SK-N-SH treated with all-trans-retinoic acid at 6 μM for 48 hours (cell line): ENCODE results near the gene FCER2.
"Not testable (repeated sequence)": the region's sequence is repeated elsewhere in the genome, so short reads cannot be mapped to it uniquely, and the experiment has no call there.

Experiments used
- ATAC-seq: fragments of 200-7000 bp; cut with Tn5 transposase; 3 replicates; pipeline ENCODE4 v1.9.1; 2020; ENCODE audit warnings: mild to moderate bottlenecking, moderate library complexity
- ARNTL ChIP-seq: fragments of 450-650 bp; formaldehyde crosslinking; IDR thresholded peaks from 2 replicates; pipeline ENCODE4 v1.5.0; 2020; ENCODE audit warnings: low read depth, mild to moderate bottlenecking, moderate library complexity, borderline replicate concordance
- CREB5 ChIP-seq: fragments of 250-450 bp; sonication (Bioruptor Pico); IDR thresholded peaks from 2 replicates; pipeline ENCODE4 v1.5.1; 2020; ENCODE audit warnings: low read depth, mild to moderate bottlenecking, moderate library complexity
- CSDC2 ChIP-seq: fragments of 250-450 bp; sonication (Bioruptor Pico); IDR thresholded peaks from 2 replicates; pipeline ENCODE4 v1.5.0; 2020; ENCODE audit warnings: mild to moderate bottlenecking, moderate library complexity
- ESRRG ChIP-seq: fragments of 250-450 bp; sonication (Bioruptor Pico); IDR thresholded peaks from 2 replicates; pipeline ENCODE4 v1.6.1; 2021; ENCODE audit warnings: mild to moderate bottlenecking
- GLIS3 ChIP-seq: fragments of 250-450 bp; sonication (Bioruptor Pico); IDR thresholded peaks from 2 replicates; pipeline ENCODE4 v1.5.0; 2020; ENCODE audit warnings: mild to moderate bottlenecking, moderate library complexity
- ISL1 ChIP-seq: fragments of 250-450 bp; sonication (Bioruptor Pico); IDR thresholded peaks from 2 replicates; pipeline ENCODE4 v2.1.2; 2022; ENCODE audit warnings: mild to moderate bottlenecking, moderate library complexity
- OSR1 ChIP-seq: fragments of 250-450 bp; sonication (Bioruptor Pico); IDR thresholded peaks from 2 replicates; pipeline ENCODE4 v1.8.0; 2022; ENCODE audit warnings: moderate library complexity, mild to moderate bottlenecking, inconsistent platforms
- PATZ1 ChIP-seq: fragments of 250-450 bp; sonication (Bioruptor Pico); IDR thresholded peaks from 2 replicates; pipeline ENCODE4 v1.8.0; 2020; ENCODE audit warnings: mild to moderate bottlenecking, moderate library complexity, borderline replicate concordance
- POU6F1 ChIP-seq: fragments of 250-450 bp; sonication (Bioruptor Pico); IDR thresholded peaks from 2 replicates; pipeline ENCODE4 v1.8.0; 2021; ENCODE audit warnings: low read depth, mild to moderate bottlenecking, moderate library complexity, borderline replicate concordance
- RARB ChIP-seq: fragments of 250-450 bp; sonication (Bioruptor Pico); IDR thresholded peaks from 2 replicates; pipeline ENCODE4 v1.8.0; 2021; ENCODE audit warnings: mild to moderate bottlenecking, moderate library complexity
- SNAI2 ChIP-seq: fragments of 250-450 bp; sonication (Bioruptor Pico); IDR thresholded peaks from 2 replicates; pipeline ENCODE4 v1.5.0; 2020; ENCODE audit warnings: mild to moderate bottlenecking, moderate library complexity
- TCF4 ChIP-seq: fragments of 250-450 bp; sonication (Bioruptor Pico); IDR thresholded peaks from 2 replicates; pipeline ENCODE4 v1.8.0; 2021; ENCODE audit warnings: mild to moderate bottlenecking, moderate library complexity, borderline replicate concordance
- TOX ChIP-seq: fragments of 250-450 bp; sonication (Bioruptor Pico); IDR thresholded peaks from 2 replicates; pipeline ENCODE4 v1.8.0; 2021; ENCODE audit warnings: mild to moderate bottlenecking, moderate library complexity, borderline replicate concordance
- TSHZ2 ChIP-seq: fragments of 250-450 bp; sonication (Bioruptor Pico); IDR thresholded peaks from 2 replicates; pipeline ENCODE4 v1.5.0; 2020; ENCODE audit warnings: mild to moderate bottlenecking, moderate library complexity
- ZC3H10 ChIP-seq: fragments of 250-450 bp; sonication (Bioruptor Pico); IDR thresholded peaks from 2 replicates; pipeline ENCODE4 v1.5.1; 2021; ENCODE audit warnings: mild to moderate bottlenecking, moderate library complexity
- ZFP3 ChIP-seq: fragments of 250-450 bp; sonication (Bioruptor Pico); IDR thresholded peaks from 2 replicates; pipeline ENCODE4 v1.5.0; 2020; ENCODE audit warnings: mild to moderate bottlenecking, moderate library complexity
- ZFP30 ChIP-seq: fragments of 450-650 bp; formaldehyde crosslinking; IDR thresholded peaks from 2 replicates; pipeline ENCODE4 v1.5.0; 2022; ENCODE audit warnings: mild to moderate bottlenecking, moderate library complexity
- ZNF70 ChIP-seq: fragments of 450-650 bp; formaldehyde crosslinking; IDR thresholded peaks from 2 replicates; pipeline ENCODE4 v1.5.0; 2020; ENCODE audit warnings: mild to moderate bottlenecking, moderate library complexity
- ZNF8 ChIP-seq: fragments of 450-650 bp; formaldehyde crosslinking; IDR thresholded peaks from 2 replicates; pipeline ENCODE4 v1.5.0; 2020; ENCODE audit warnings: mild to moderate bottlenecking, moderate library complexity

FCER2 gene

GRCh38 chr19:7644550-7644877 lies 57.4 kb downstream of the FCER2 start:
- no peak for TF ChIP-seq CSDC2 (CRISPR knock-in tag)
- ATAC-seq = no peak

- not testable (repeated sequence) for ATAC-seq
Measured at GRCh38 chr19:7643629-7644549, 58.0 kb downstream of the FCER2 start.

GRCh38 chr19:7643031-7643415 lies 58.9 kb downstream of the FCER2 start:
- ATAC-seq = no peak
- no peak for TF ChIP-seq TCF4 (CRISPR knock-in tag)
- no peak for TF ChIP-seq ZC3H10 (CRISPR knock-in tag)
- TF ChIP-seq PATZ1 = no peak
- TF ChIP-seq ZFP30 = no peak
- no peak for TF ChIP-seq TOX (CRISPR knock-in tag)

GRCh38 chr19:7642295-7643030 lies 59.5 kb downstream of the FCER2 start:
- TF ChIP-seq ZFP3 (CRISPR knock-in tag) (no peak), CSDC2 (CRISPR knock-in tag) (no peak)
- ATAC-seq = no peak

- ATAC-seq = no peak
- TF ChIP-seq ZNF70 (no peak), ZC3H10 (CRISPR knock-in tag) (no peak)
Measured at GRCh38 chr19:7641290-7642276, 60.3 kb downstream of the FCER2 start.

GRCh38 chr19:7640803-7641202 lies 61.1 kb downstream of the FCER2 start:
- no peak for ATAC-seq
- TF ChIP-seq OSR1 (CRISPR knock-in tag) (no peak), ZC3H10 (CRISPR knock-in tag) (no peak), CREB5 (CRISPR knock-in tag) (no peak), ARNTL (CRISPR knock-in tag) (no peak), ZNF70 (no peak), RARB (CRISPR knock-in tag) (no peak), GLIS3 (no peak), TSHZ2 (no peak), SNAI2 (CRISPR knock-in tag) (no peak), ZFP30 (no peak), ESRRG (CRISPR knock-in tag) (no peak), POU6F1 (CRISPR knock-in tag) (no peak), ZNF8 (CRISPR knock-in tag) (no peak), ZFP3 (CRISPR knock-in tag) (no peak), ISL1 (no peak), PATZ1 (no peak), TOX (CRISPR knock-in tag) (no peak)
